ENCODE data around the gene ACTR1A. TPM values are rescaled to one million over a fixed set of nuclear protein-coding genes. Genes with fewer than 3 reads are reported as not detected.

ACTR1A gene
- total RNA-seq, 1 experiment from 2014 or later = 128 TPM

- H3K36me3 ChIP-seq (ENCODE audit: insufficient read depth, low read length, poor library complexity, severe bottlenecking) = peaks cover 31% of the 10 kb centered on the region
- intact Hi-C loops (cut with micrococcal nuclease; ENCODE audit: unreplicated experiment) = no loop called here
- DNase-seq (ENCODE audit: low spot score) = no peak
- ChIA-PET CTCF (interaction anchor here (0.5 kb wide), 1 partner anchor 32 kb away, joined by 4 read pairs; no protein-coding TSS in a partner anchor), POLR2A (ENCODE audit: low non-redundant PET) (interaction anchor here (0.6 kb wide), 1 partner anchor 54 kb away, joined by 3 read pairs; no protein-coding TSS in a partner anchor)
- peaks cover 12% of the 10 kb centered on the region for H3K4me1 ChIP-seq (ENCODE audit: insufficient read depth, low read length, poor library complexity, severe bottlenecking)
- TF ChIP-seq EZH2 (IDR thresholded peaks at IDR 0.05; ENCODE audit: borderline replicate concordance, low read depth, low read length, poor library complexity, severe bottlenecking) = no peak
- TF ChIP-seq CTCF (conservative IDR thresholded peaks at IDR 0.05; ENCODE audit: low read depth, low read length) = no peak
- H3K27ac ChIP-seq (ENCODE audit: low read depth, low read length, poor library complexity, severe bottlenecking) = no peak overlapping the region
- no peaks in the 10 kb centered on the region for H3K9me3 ChIP-seq (ENCODE audit: low read depth, low read length, poor library complexity, severe bottlenecking)
- H3K4me3 ChIP-seq (ENCODE audit: low read depth, low read length, poor library complexity, severe bottlenecking) = no peak overlapping the region
- no TSS peak for BruUV-seq (replicated peaks)
- no peaks in the 10 kb centered on the region for H3K27me3 ChIP-seq (replicated peaks; ENCODE audit: insufficient read depth, low read depth, low read length, poor library complexity)
Measured at GRCh38 chr10:102507521-102507920, 5.0 kb upstream of the ACTR1A start.

GRCh38 chr10:102505462-102506115 is 3.1 kb upstream of the ACTR1A start:
- H3K4me3 ChIP-seq (ENCODE audit: low read depth, low read length, poor library complexity, severe bottlenecking) = peak overlapping the region; percentile 89
- intact Hi-C loops (cut with micrococcal nuclease; ENCODE audit: unreplicated experiment) = no loop called here
- POLR2A ChIA-PET (ENCODE audit: low non-redundant PET) = no interaction called here

GRCh38 chr10:102504976-102505300 is 2.4 kb upstream of the ACTR1A start:
- TF ChIP-seq EZH2 (IDR thresholded peaks at IDR 0.05; ENCODE audit: borderline replicate concordance, low read depth, low read length, poor library complexity, severe bottlenecking) (no peak), CTCF (conservative IDR thresholded peaks at IDR 0.05; ENCODE audit: low read depth, low read length) (no peak)
- Histone ChIP-seq H3K27ac (ENCODE audit: low read depth, low read length, poor library complexity, severe bottlenecking) (peak overlapping the region; percentile 87), H3K4me1 (ENCODE audit: insufficient read depth, low read length, poor library complexity, severe bottlenecking) (peaks cover 12% of the 10 kb centered on the region), H3K36me3 (ENCODE audit: insufficient read depth, low read length, poor library complexity, severe bottlenecking) (peaks cover 18% of the 10 kb centered on the region), H3K27me3 (replicated peaks; ENCODE audit: insufficient read depth, low read depth, low read length, poor library complexity) (no peaks in the 10 kb centered on the region), H3K9me3 (ENCODE audit: low read depth, low read length, poor library complexity, severe bottlenecking) (no peaks in the 10 kb centered on the region), H3K4me3 (ENCODE audit: low read depth, low read length, poor library complexity, severe bottlenecking) (peak overlapping the region; percentile 89)
- BruUV-seq (replicated peaks) = no TSS peak
- no peak for DNase-seq (ENCODE audit: low spot score)
- ChIA-PET CTCF (interaction anchor here (3.4 kb wide), 1 partner anchor 79 kb away, joined by 29 read pairs; no protein-coding TSS in a partner anchor), POLR2A (ENCODE audit: low non-redundant PET) (interaction anchor here (0.5 kb wide), 1 partner anchor 33 kb away, joined by 4 read pairs; no protein-coding TSS in a partner anchor)
- intact Hi-C loops (cut with micrococcal nuclease; ENCODE audit: unreplicated experiment) = loop anchor here (5.0 kb wide), 2 partner anchors 92 to 353 kb away; partner anchors contain the start of gene NOLC1

More at GRCh38 chr10:102505462-102506115, 3.1 kb upstream of the ACTR1A start:
- Histone ChIP-seq H3K27ac (ENCODE audit: low read depth, low read length, poor library complexity, severe bottlenecking) (no peak overlapping the region), H3K36me3 (ENCODE audit: insufficient read depth, low read length, poor library complexity, severe bottlenecking) (peaks cover 18% of the 10 kb centered on the region), H3K9me3 (ENCODE audit: low read depth, low read length, poor library complexity, severe bottlenecking) (no peaks in the 10 kb centered on the region), H3K27me3 (replicated peaks; ENCODE audit: insufficient read depth, low read depth, low read length, poor library complexity) (no peaks in the 10 kb centered on the region), H3K4me1 (ENCODE audit: insufficient read depth, low read length, poor library complexity, severe bottlenecking) (peaks cover 12% of the 10 kb centered on the region)
- TSS peak; percentile 17 for BruUV-seq (replicated peaks)
- CTCF ChIA-PET = interaction anchor here (3.4 kb wide), 1 partner anchor 78 kb away, joined by 29 read pairs; no protein-coding TSS in a partner anchor
- TF ChIP-seq EZH2 (IDR thresholded peaks at IDR 0.05; ENCODE audit: borderline replicate concordance, low read depth, low read length, poor library complexity, severe bottlenecking) (no peak), CTCF (conservative IDR thresholded peaks at IDR 0.05; ENCODE audit: low read depth, low read length) (no peak)
- no peak for DNase-seq (ENCODE audit: low spot score)
